H54 (cell line): ENCODE measurements around the gene IFT43.
"Not testable (repeated sequence)": the region's sequence is repeated elsewhere in the genome, so short reads cannot be mapped to it uniquely, and the experiment has no call there.

ENCODE experiments used
- DNase-seq: peaks from one replicate; pipeline ENCODE4 v3.0.0; 2011; ENCODE audit warnings: low spot score, mixed read lengths; ENCODE audit not compliant: insufficient read length
- FAIRE-seq: peaks from 3 replicates; lab custom pipeline; 2011; peaks lifted over from hg19 to GRCh38; lab: Jason Lieb, UNC
- POLR2A ChIP-seq: IDR thresholded peaks from 2 replicates; pipeline ENCODE4 v1.6.1; 2011; ENCODE audit warnings: low read depth, mild to moderate bottlenecking, low read length

IFT43 gene

GRCh38 chr14:75987201-75987970 is 1.8 kb downstream of the IFT43 start:
- TF ChIP-seq POLR2A = no peak
- FAIRE-seq (no peak), DNase-seq (no peak)

GRCh38 chr14:75989134-75989533 is 3.6 kb downstream of the IFT43 start:
- no peak for TF ChIP-seq POLR2A

GRCh38 chr14:75990297-75990696 is 4.7 kb downstream of the IFT43 start:
- DNase-seq = no peak
- FAIRE-seq = no peak
- no peak for TF ChIP-seq POLR2A

More at GRCh38 chr14:75989134-75989533, 3.6 kb downstream of the IFT43 start:
- FAIRE-seq (no peak), DNase-seq (no peak)

- FAIRE-seq (no peak), DNase-seq (no peak)
- no peak for TF ChIP-seq POLR2A
These were observed 6.2 kb downstream of the IFT43 start for GRCh38 chr14:75991753-75992152.

- no peak for DNase-seq
- no peak for FAIRE-seq
These were observed 8.0 kb downstream of the IFT43 start for GRCh38 chr14:75993567-75994041.

GRCh38 chr14:75995372-75996041 is 9.9 kb downstream of the IFT43 start:
- no peak for DNase-seq
- no peak for TF ChIP-seq POLR2A
- FAIRE-seq = no peak

More at GRCh38 chr14:75993567-75994041, 8.0 kb downstream of the IFT43 start:
- TF ChIP-seq POLR2A = no peak

GRCh38 chr14:75996488-75996887 is 10.9 kb downstream of the IFT43 start:
- TF ChIP-seq POLR2A = no peak
- DNase-seq (no peak), FAIRE-seq (no peak)

GRCh38 chr14:75999511-76000190 is 14.1 kb downstream of the IFT43 start:
- FAIRE-seq (no peak), DNase-seq (no peak)
- no peak for TF ChIP-seq POLR2A

GRCh38 chr14:76002383-76002782 is 16.8 kb downstream of the IFT43 start:
- FAIRE-seq (no peak), DNase-seq (no peak)
- no peak for TF ChIP-seq POLR2A

- DNase-seq (no peak), FAIRE-seq (no peak)
- no peak for TF ChIP-seq POLR2A
These were observed 20.7 kb downstream of the IFT43 start for GRCh38 chr14:76006253-76006652.

GRCh38 chr14:76007379-76007778 is 21.8 kb downstream of the IFT43 start:
- TF ChIP-seq POLR2A = no peak
- no peak for DNase-seq
- FAIRE-seq = no peak

- FAIRE-seq (peak; percentile 64), DNase-seq (peak; percentile 8)
- no peak for TF ChIP-seq POLR2A
These were observed 22.3 kb downstream of the IFT43 start for GRCh38 chr14:76007852-76008251.

- not testable (repeated sequence) for DNase-seq, FAIRE-seq
These were observed 24.1 kb downstream of the IFT43 start for GRCh38 chr14:76009627-76010026.

GRCh38 chr14:76011930-76012329 is 26.4 kb downstream of the IFT43 start:
- no peak for TF ChIP-seq POLR2A
- no peak for FAIRE-seq

GRCh38 chr14:76012354-76012753 is 26.8 kb downstream of the IFT43 start:
- no peak for FAIRE-seq
- DNase-seq = no peak
- no peak for TF ChIP-seq POLR2A

More at GRCh38 chr14:76011930-76012329, 26.4 kb downstream of the IFT43 start:
- DNase-seq = no peak
